ENCODE data around the gene RNASE13. TPM values are rescaled to one million over a fixed set of nuclear protein-coding genes. Genes with fewer than 3 reads are reported as not detected.

The RNASE13 gene
- polyA plus RNA-seq, 2 of the 4 experiments (the other 2 are of a cell fraction), result not detected

DNA sequence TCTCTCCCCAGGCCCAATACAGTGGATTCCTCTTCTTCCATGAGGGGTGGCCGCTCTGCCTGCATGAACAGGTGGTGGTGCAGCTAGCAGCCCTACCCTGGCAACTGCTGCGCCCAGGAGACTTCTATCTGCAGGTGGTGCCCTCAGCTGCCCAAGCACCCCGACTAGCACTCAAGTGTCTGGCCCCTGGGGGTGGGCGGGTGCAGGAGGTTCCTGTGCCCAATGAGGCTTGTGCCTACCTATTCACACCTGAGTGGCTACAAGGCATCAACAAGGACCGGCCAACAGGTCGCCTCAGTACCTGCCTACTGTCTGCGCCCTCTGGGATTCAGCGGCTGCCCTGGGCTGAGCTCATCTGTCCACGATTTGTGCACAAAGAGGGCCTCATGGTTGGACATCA lies 39.3 kb upstream of the RNASE13 start:
- DNase-seq (ENCODE audit: low read depth in 1 of 2, low spot score in 1 of 2) (no peak), FAIRE-seq (no peak), ATAC-seq (no peak)
- 85% methylated on average over 5 of the region's 9 CpGs for WGBS (ENCODE audit: missing lambda C conversion rate)
- TF ChIP-seq NFE2L2 (conservative IDR thresholded peaks at IDR 0.05; ENCODE audit: low read length), result no peak
- no peak for TF ChIP-seq JUN (IDR thresholded peaks at IDR 0.05)
- no peak for TF ChIP-seq CBX8 (IDR thresholded peaks at IDR 0.05)
- no peak for TF ChIP-seq POLR2A (IDR thresholded peaks at IDR 0.05; ENCODE audit: low read length)
- no peak for TF ChIP-seq FOSB (CRISPR knock-in tag; IDR thresholded peaks at IDR 0.05)
- no peak for TF ChIP-seq ZNF302 (CRISPR knock-in tag; IDR thresholded peaks at IDR 0.05)
- no peak for TF ChIP-seq NR3C1 (IDR thresholded peaks at IDR 0.05)
- TF ChIP-seq, protein P1, sequence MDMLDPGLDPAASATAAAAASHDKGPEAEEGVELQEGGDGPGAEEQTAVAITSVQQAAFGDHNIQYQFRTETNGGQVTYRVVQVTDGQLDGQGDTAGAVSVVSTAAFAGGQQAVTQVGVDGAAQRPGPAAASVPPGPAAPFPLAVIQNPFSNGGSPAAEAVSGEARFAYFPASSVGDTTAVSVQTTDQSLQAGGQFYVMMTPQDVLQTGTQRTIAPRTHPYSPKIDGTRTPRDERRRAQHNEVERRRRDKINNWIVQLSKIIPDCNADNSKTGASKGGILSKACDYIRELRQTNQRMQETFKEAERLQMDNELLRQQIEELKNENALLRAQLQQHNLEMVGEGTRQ (IDR thresholded peaks at IDR 0.05), result no peak
- TF ChIP-seq JUNB (IDR thresholded peaks at IDR 0.05), result no peak
- no peak for TF ChIP-seq ZC3H11A (IDR thresholded peaks at IDR 0.05)
- TF ChIP-seq TFCP2L1 (CRISPR knock-in tag; IDR thresholded peaks at IDR 0.05), result no peak
- no peak for TF ChIP-seq CEBPB (IDR thresholded peaks at IDR 0.05)
- no peak for TF ChIP-seq MAFK (IDR thresholded peaks at IDR 0.05; ENCODE audit: partially characterized antibody)
- TF ChIP-seq EHMT2 (IDR thresholded peaks at IDR 0.05; ENCODE audit: low read depth), result no peak
- Histone ChIP-seq H3K4me1 (peaks cover 18% of the 10 kb centered on the region), H3K4me2 (no peak overlapping the region), H3K9me3 (no peaks in the 10 kb centered on the region), H3K27ac (no peak overlapping the region), H3K4me3 (no peak overlapping the region)
- CTCF ChIA-PET, result interaction anchor here (1.3 to 15.5 kb wide), 3 partner anchors 18 to 77 kb away, joined by 4 to 369 read pairs (median 100); partner anchors contain the start of genes TMEM253 and ZNF219
- POLR2A ChIA-PET, result no interaction called here

DNA sequence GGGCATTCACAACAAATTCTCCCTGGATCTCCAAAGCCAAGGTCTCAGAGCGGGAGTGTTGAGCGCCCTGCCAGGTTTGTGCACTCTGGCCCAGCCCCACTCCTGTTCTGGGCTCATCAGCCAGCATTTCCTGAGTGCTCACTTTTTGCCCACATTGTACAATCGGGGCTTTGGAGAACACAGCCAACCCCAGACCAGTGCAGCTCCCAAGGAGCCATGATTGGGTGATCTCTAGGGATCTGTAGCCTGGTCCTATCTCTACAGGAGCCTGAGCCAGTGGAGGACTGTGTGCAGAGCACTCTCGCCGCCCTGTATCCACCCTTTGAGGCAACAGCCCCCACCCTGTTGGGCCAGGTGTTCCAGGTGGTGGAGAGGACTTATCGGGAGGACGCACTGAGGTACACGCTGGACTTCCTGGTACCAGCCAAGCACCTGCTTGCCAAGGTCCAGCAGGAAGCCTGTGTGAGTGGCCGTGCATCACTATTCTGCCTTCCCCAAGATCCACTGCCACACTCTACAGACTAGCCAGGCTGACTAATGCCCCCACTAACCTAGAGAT lies 38.3 kb upstream of the RNASE13 start:
- no peak overlapping the region for H3K4me3 ChIP-seq
- no peak overlapping the region for H3K4me2 ChIP-seq
- TF ChIP-seq ZC3H11A (IDR thresholded peaks at IDR 0.05) (no peak), RNF2 (IDR thresholded peaks at IDR 0.05; ENCODE audit: borderline replicate concordance, low read depth) (no peak), MYC (IDR thresholded peaks at IDR 0.05; ENCODE audit: borderline replicate concordance, low read length) (no peak)
- TF ChIP-seq, protein P2, sequence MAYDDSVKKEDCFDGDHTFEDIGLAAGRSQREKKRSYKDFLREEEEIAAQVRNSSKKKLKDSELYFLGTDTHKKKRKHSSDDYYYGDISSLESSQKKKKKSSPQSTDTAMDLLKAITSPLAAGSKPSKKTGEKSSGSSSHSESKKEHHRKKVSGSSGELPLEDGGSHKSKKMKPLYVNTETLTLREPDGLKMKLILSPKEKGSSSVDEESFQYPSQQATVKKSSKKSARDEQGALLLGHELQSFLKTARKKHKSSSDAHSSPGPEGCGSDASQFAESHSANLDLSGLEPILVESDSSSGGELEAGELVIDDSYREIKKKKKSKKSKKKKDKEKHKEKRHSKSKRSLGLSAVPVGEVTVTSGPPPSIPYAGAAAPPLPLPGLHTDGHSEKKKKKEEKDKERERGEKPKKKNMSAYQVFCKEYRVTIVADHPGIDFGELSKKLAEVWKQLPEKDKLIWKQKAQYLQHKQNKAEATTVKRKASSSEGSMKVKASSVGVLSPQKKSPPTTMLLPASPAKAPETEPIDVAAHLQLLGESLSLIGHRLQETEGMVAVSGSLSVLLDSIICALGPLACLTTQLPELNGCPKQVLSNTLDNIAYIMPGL (CRISPR knock-in tag; IDR thresholded peaks at IDR 0.05; ENCODE audit: borderline replicate concordance), result no peak
- WGBS (ENCODE audit: missing lambda C conversion rate), result 92% methylated on average over 9 of the region's 9 CpGs
- ATAC-seq, result no peak
- CTCF ChIA-PET, result interaction anchor here (1.3 to 15.5 kb wide), 7 partner anchors 9 to 101 kb away, joined by 3 to 369 read pairs (median 25); partner anchors contain the start of genes TMEM253 and ZNF219
- POLR2A ChIA-PET, result no interaction called here
- H3K27ac ChIP-seq, result no peak overlapping the region
- peaks cover 23% of the 10 kb centered on the region for H3K4me1 ChIP-seq
- no peak for DNase-seq (ENCODE audit: low read depth in 1 of 2, low spot score in 1 of 2)
- no peaks in the 10 kb centered on the region for H3K9me3 ChIP-seq
- FAIRE-seq, result no peak

DNA sequence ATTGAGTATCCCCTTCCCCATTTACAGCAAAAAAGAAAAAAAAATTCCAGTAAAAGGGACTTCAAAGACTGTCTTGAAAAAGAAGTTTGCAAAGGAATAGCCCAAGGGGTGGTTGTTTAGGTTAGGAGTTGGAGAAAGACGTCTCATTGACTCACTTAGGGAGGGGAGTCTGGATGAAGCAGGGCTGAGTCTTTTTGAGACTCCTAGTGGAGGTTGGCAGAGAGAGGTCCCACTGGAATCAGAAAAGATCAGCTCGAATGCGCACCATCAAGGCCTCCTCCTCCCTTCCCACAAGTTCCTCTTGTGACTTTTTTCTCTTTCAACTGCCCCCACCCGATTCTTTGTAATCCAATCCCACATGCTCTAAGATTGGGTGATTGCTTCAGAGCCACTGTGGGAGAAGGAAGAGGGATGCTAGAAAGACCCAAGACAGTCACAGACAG lies 37.4 kb upstream of the RNASE13 start:
- Histone ChIP-seq H3K27ac (peak overlapping the region; percentile 83 to 95; a peak in 5 of 6 replicates), H3K4me3 (peak overlapping the region; percentile 79; the same call in 2 of the 3 replicates), H3K4me1 (peaks cover 23% of the 10 kb centered on the region), H3K9me3 (no peaks in the 10 kb centered on the region), H3K4me2 (peak overlapping the region; percentile 99)
- FAIRE-seq (no peak), ATAC-seq (no peak), DNase-seq (ENCODE audit: low read depth in 1 of 2, low spot score in 1 of 2) (peak in 1 of 2 experiments; percentile 32)
- ChIA-PET CTCF (interaction anchor here (0.6 to 15.5 kb wide), 9 partner anchors 10 to 441 kb away, joined by 3 to 369 read pairs (median 10); partner anchors contain the start of genes TMEM253 and ZNF219), POLR2A (interaction anchor here (0.6 to 2.2 kb wide), 4 partner anchors 15 to 54 kb away, joined by 3 to 9 read pairs (median 4); no protein-coding TSS in a partner anchor)
- TF ChIP-seq HOXA7 (CRISPR knock-in tag; IDR thresholded peaks at IDR 0.05), result no peak
- TF ChIP-seq GATA3 (IDR thresholded peaks at IDR 0.05; ENCODE audit: borderline replicate concordance), result no peak
- TF ChIP-seq, protein P3, sequence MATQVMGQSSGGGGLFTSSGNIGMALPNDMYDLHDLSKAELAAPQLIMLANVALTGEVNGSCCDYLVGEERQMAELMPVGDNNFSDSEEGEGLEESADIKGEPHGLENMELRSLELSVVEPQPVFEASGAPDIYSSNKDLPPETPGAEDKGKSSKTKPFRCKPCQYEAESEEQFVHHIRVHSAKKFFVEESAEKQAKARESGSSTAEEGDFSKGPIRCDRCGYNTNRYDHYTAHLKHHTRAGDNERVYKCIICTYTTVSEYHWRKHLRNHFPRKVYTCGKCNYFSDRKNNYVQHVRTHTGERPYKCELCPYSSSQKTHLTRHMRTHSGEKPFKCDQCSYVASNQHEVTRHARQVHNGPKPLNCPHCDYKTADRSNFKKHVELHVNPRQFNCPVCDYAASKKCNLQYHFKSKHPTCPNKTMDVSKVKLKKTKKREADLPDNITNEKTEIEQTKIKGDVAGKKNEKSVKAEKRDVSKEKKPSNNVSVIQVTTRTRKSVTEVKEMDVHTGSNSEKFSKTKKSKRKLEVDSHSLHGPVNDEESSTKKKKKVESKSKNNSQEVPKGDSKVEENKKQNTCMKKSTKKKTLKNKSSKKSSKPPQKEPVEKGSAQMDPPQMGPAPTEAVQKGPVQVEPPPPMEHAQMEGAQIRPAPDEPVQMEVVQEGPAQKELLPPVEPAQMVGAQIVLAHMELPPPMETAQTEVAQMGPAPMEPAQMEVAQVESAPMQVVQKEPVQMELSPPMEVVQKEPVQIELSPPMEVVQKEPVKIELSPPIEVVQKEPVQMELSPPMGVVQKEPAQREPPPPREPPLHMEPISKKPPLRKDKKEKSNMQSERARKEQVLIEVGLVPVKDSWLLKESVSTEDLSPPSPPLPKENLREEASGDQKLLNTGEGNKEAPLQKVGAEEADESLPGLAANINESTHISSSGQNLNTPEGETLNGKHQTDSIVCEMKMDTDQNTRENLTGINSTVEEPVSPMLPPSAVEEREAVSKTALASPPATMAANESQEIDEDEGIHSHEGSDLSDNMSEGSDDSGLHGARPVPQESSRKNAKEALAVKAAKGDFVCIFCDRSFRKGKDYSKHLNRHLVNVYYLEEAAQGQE (IDR thresholded peaks at IDR 0.05), result no peak
- TF ChIP-seq POLR2AphosphoS2 (conservative IDR thresholded peaks at IDR 0.05; ENCODE audit: low read length), result no peak
- no peak for TF ChIP-seq PHF8 (IDR thresholded peaks at IDR 0.05; ENCODE audit: borderline replicate concordance, low read depth)
- no peak for TF ChIP-seq CBX2 (IDR thresholded peaks at IDR 0.05; ENCODE audit: borderline replicate concordance, low read depth)
- TF ChIP-seq ZFP36 (IDR thresholded peaks at IDR 0.05; ENCODE audit: borderline replicate concordance, partially characterized antibody), result no peak
- TF ChIP-seq, protein P4, sequence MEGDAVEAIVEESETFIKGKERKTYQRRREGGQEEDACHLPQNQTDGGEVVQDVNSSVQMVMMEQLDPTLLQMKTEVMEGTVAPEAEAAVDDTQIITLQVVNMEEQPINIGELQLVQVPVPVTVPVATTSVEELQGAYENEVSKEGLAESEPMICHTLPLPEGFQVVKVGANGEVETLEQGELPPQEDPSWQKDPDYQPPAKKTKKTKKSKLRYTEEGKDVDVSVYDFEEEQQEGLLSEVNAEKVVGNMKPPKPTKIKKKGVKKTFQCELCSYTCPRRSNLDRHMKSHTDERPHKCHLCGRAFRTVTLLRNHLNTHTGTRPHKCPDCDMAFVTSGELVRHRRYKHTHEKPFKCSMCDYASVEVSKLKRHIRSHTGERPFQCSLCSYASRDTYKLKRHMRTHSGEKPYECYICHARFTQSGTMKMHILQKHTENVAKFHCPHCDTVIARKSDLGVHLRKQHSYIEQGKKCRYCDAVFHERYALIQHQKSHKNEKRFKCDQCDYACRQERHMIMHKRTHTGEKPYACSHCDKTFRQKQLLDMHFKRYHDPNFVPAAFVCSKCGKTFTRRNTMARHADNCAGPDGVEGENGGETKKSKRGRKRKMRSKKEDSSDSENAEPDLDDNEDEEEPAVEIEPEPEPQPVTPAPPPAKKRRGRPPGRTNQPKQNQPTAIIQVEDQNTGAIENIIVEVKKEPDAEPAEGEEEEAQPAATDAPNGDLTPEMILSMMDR (IDR thresholded peaks at IDR 0.05), result no peak
- TF ChIP-seq MAFK (IDR thresholded peaks at IDR 0.05; ENCODE audit: partially characterized antibody), result no peak
- 67% methylated on average over 4 of the region's 4 CpGs for WGBS (ENCODE audit: missing lambda C conversion rate)

Data from A549 (cell line).